GM21528 (cell line): ENCODE measurements around the gene ITPKB.
"Not testable (repeated sequence)": the region's sequence is repeated elsewhere in the genome, so short reads cannot be mapped to it uniquely, and the experiment has no call there.

Experiments
- ATAC-seq: cut with Tn5 transposase; IDR thresholded peaks from one replicate; pipeline ENCODE4 v1.9.1; 2021; ENCODE audit warnings: mild to moderate bottlenecking, moderate library complexity; ENCODE audit not compliant: unreplicated experiment, low FRiP score

Gene ITPKB

DNA sequence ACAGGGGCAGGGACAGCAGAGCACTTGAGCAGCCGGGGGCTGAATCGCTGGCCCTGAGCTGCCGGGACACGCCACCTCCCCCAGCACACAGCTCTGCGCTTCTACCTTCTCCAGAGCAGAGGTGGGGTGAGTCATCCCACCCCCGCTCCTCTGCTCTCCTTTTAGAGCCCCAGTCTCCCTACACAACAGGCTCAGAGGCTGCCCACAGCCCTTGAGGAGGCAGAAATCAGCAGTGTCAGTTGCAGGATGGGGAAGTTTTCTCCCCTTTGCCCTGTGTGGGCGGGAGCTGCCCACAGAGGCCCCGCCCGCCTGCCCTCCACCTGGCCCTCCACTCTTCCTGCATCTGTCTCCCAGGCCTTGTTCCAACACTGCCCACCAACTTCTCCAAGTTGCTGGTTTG is 95.9 kb downstream of the ITPKB start:
- ATAC-seq: peak; percentile 33

DNA sequence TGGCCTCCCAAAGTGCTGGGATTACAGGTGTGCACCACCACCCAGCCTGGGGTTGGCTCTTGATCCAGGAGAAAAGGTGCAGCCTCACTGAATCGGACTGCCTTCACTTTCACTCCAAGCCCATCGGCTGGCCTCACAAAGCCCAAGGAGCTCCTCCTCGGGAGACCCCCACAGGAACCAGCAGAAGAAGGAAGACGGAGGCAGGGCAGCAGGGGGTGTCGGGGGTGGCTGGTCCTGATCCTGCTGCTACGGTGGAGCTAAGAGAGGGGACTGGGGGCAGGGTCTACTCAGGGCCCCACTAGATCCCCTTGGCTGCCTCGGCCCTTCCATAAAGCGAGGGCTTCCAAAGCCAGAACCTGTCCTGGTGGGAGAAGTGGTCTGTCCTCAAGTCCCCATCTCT is 96.7 kb downstream of the ITPKB start:
- no peak for ATAC-seq

DNA sequence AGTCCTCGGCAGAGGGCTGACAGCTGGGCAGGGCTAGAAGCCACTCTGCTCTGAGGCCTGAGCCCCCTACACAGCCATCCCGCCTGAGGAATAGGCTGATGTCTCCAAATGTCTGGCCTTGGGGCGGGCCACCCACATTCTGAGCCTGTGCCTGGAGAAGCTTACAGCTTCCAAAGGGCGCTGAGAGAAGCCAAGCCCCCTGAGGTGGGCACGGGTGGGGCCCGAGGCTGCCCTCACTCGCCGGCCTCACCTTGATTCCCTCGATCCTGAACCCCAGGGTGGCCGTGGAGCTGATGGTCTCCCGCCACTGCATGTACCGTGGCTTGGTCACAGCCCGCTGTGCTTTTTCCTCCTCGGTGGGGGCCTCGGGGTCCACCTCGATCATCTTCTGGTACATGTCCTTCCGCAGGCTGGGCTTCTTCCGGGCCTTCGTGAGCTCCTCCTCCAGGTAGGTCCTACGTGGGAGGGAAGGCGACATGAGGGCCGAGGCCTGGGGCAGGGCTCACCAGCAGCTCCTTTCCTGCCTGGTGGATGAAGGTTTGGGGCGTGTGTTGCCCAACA is 97.3 kb downstream of the ITPKB start:
- ATAC-seq: no peak

DNA sequence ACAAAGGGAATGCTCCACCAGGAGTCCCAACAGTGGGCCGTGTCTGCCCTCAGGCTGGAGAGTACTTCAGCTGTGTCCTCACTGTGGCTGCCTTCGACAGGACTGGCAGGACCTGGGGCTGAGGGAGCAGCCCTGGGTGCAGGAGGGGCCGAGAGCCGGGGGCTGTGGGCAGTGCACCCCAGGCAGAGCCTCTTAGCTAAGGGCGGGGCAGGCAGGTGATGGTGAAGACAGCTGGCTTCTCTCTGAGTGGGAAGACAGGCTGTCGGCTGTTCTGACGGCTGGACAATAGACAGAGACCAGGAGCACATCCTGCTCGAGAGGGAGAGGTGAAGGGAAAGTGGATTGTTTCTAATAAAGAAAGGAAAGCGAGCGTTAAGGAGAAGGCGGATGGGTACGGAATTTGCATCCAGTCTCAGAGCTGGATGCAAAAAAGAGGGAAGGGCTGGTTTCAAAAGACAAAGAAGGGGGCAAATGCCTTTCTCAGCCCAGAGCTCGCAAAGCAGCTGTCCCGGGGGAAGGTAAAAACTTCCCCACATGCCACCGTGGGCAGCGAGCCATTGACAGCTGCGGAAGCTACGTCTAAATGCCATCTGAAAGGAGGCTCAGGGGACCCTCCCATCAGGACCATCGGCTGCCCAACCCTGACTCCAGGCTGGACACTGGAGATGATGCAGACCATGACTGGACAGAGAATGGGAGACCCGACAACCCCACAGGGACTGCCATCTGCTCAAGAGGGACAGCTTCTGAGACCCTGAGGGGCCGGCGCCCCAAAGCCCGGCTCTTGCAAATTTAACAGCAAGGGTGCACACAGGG is 98.6 kb downstream of the ITPKB start:
- no peak for ATAC-seq

DNA sequence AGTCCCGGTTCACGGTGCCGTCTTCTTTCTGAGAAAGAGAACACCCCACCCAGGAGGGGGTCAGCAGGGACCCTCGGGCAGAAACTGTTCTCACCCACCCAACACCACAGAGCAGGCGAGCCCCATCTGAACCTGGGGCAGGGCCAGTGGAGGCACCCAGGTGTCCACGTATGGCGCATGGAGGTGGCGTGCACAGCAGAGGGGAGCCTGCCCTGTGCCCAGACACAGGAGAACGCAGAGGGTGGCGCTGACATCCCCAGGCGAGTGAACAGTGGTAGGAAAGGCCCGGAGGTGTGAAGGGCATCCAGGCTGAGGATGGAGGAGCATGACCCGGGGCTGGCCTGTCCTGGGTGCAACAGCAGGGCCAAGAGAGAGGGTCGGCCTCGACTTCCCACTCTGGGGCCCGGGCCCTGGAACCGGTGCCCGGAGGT is 99.4 kb downstream of the ITPKB start:
- no peak for ATAC-seq

DNA sequence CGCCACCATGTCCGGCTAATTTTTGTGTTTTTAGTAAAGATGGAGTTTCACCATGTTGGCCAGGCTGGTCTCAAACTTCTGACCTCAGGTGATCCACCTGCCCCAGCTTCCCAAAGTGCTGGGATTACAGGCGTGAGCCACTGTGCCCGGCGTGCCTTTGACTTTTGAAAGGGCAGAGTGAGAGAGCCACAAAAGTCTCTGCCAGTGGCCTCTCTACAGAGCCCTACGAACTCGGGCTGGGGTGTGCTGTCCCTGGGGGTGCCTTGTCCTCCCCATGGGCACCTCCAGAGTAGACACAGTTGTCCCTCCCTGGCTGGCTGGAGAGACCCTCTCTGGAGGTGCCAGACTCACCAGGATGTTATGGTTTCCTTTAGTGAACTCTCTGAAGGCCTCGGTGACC is 99.9 kb downstream of the ITPKB start:
- ATAC-seq: not testable (repeated sequence)

DNA sequence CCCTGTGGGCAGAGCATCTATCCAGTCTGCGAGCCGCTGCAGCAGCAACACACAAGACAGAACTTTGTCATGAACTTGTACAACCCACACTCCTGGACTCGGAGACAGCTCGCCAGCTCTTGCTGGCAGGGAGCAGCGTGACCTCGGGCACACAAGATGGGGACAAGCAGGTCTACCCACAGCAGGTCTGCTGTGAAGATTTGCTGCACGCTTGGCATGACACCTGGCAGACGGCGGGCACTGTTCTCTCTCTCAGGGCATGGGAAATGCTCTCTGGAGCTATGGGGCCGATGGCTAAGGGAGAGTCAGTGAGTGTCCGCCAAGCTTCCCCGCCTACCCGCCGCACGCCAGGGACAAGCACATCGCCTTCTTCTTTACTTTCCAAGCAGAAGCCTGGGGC is 100.5 kb downstream of the ITPKB start:
- no peak for ATAC-seq

DNA sequence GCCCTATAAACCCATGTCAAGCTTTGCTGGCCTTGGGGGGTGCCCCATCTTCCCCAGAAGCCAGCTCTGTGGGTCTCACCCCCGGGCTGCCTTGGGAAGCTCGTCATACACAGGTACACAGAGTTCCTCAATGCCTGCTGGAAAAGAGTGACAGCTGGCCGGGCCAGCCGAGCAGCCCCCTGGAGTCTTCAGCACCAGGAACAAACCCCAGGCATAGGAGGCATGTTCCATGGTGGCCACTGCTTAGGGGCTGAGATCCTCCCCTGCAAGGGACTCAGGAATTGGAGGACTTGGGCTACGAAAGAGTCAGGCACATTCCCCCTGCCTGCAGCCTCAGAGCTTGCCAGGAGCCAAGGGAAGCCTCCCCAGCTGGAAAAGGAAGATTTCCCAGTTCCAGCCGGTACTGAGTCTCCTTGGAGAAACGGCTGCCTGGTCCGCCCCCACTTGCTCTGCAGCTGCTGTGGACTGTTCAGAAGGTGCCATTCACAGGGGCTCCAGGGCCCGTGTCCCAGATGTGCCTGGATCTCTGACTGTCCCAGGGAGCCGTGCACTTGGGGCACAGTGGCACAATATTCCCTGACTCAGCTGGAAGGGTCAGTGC is 101.0 kb downstream of the ITPKB start:
- ATAC-seq: no peak

DNA sequence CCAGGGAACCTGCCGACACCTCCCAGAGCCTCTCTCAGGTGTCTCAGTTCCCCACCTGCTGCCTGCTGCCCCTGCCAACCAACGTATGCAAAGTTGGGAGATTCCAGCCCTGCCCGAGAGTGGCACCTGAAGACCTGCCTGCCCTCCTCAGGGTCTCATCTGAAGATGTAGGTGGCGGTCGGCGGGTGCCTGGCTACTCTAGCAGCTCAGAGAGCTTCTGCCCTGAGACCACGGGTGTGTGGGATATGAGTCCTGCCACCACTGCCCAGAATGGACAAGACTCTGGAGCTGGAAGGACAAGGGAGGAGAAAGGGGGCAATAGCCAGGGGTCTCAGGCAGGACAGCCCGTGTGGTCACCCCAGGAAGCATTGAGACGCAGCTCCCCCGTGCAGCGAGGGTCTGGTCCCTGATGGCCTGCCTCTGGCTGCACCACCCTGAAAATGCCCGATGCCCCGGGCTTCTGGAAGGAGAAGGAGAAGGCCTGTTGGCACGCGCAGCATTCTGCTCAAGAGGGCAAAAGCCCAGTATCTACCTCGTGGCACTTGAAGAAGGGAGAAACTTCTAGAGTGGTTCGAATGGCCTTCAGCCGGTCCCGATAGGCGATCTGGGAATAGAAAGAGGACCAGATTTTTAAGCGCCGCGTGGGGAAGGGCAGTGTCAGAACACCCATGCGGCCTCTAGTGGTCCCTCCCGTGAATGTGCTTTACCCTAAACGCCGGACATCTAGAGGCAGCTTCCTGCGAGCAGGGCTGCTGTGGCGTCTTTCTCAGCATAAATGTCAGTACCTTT is 101.7 kb downstream of the ITPKB start:
- ATAC-seq: no peak

DNA sequence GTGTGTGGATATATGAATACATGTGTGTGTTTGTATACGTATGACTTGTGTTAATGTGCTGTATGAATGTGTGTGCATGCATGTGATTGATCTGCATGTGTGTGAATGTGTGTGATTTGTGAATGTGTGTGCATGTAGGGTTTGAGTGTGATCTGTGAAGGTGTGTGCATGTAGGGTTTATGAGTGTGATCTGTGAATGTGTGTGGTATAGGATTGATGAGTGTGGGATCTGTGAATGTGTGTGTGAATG is 102.3 kb downstream of the ITPKB start:
- ATAC-seq: no peak

DNA sequence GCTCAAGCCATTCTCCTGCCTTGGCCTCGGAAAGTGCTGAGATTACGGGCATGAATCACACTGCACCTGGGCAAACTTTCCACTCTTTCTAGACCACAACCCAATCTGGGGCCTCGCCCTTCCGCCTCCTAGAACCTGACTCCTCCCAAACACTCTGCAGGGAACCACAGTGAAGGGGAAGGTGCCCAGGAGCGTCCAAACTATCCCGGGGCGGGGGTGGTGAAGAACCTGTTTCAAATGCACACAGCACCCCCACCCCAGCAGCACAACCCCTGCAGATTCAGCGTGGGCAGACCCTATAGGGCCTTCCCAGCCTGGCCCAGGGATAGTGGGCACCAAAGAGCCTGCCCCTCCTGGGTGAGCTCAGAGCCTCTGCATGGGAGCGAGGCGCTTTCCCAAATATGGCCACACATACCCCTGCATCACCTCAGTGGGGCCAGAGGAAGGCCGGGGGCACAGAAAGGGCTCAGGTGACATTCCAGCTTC is 103.6 kb downstream of the ITPKB start:
- no peak for ATAC-seq

DNA sequence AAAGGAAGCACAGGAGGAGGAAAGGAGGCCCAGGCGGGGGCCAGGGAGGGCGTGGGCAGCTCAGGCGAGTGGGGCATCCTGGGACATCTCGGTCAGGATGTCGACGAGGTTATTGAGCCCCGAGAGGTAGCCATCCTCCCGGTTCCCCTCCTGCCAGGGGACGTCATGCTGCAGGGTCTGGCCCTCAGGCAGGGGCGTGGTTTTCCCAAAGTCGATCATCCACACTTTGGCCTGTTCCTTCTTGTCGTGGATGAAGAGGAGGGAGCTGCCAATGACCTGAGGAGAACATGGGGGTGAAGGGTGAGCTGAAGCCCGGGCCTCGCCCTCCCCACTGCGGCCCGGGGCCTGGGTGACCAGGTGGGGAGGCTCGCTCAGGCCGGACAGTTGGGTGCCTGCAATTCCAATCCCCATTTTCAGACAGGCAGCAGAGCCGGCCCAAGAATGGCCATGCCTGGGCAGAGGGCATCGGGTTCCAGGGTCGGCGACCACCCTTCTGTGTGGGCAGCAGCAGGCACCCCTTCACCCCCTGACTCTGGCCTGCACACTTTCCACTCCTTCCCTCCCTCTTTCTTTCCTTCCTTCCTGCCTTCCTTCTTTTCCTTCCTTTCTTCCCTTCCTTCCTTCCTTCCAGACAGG is 104.4 kb downstream of the ITPKB start:
- no peak for ATAC-seq

DNA sequence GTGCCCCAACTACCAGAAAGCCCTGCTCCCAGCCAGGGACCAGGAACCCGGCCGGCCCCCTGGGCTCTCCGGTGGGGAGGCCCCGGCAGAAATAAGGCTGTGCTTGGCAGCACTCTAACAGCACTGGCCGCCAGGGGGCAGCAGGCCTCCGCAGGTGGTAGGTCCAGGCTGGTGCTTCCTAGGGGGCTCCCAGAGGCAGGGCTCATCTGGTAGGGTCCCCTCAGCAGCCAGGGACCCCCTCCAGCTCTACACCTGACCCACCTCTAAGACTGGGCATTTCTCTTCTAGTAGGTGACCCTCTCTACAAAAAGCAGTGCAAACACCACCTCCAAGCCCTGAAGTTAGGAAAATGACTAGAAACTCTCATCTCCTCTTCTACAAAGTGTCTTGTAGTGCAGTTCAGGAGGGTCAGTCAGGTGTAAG is 104.9 kb downstream of the ITPKB start:
- ATAC-seq: peak; percentile 71

DNA sequence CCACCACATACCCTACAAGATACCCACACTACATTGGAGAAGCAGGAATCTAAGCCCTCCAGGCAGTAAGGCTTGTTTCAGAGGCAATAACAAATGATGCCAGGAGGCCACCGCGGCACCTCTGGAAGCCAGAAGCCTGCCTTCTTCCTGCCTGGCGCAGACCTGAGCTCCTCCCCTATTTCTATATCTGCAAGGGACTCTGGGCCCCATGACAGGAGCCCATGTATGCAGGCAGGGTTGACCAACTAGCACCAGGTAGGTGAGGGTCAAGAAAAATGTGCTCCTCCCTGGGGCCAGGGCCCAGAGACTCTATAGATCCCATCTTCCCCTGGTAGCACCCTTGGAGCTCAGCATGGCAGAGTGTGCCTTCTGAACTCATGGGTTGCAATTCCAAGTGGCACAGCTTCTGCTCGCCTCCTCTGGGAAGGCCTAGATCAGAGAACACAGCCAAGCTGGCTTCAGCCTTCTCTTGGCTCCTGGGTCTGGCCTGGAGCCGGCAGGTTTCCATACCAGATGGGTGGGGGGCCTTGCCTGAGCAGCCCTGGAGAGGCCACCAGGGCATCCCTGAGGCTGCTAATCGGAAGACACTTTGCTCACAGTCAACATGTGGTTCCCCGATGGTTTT is 105.4 kb downstream of the ITPKB start:
- peak; percentile 14 for ATAC-seq

DNA sequence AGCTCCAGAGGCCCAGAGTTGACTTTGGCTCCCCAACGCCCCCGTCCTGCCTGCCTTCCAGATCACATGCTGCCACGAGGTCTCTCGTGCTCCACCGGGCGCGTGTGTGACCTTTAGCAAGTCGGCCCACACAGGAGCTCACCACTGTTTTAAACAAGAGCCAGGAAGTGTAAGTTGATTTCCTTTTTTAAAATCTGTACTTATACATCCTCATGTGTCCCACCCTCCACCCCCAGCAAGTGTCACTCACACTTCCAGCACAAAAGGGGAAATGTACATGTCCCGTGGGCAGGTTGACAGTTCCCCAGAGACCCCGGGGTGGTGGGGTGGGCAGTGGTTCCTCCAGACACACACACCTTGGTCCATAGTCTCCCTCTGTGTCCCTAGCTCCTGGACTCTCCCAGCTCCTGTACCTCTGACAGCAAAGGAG is 106.1 kb downstream of the ITPKB start:
- no peak for ATAC-seq

DNA sequence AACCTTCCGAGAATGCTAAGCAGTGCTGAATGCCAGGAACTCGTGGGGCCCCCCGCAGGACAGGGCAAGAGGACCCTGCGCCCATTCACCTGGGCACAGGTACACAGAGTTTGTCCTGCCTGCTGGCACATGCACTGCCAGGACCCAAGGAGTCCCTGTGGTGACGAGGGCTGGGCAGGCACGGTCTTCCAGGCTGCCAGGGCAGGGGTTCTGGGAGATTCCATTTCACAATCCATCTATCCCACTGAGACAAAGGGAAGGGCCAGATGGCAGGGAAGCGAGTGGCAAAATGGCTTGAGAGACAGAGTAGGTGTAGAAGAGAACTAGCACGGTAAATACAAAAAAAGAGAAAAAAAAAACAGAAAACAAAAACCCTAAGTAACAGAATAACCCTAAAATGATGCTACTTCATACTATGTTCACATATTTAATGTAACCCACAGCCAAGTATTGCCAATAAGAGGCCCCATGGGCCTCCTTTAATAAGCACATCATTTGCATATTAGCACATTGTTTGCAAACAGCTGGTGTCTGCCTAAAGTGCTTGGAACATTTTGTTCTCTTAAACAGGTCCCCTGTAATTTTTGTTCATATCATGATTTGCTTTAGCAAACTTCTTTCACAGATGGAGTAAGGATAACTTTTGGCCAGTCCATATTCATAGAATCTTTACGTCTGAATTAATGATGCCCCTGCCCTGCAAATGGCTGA is 106.8 kb downstream of the ITPKB start:
- no peak for ATAC-seq

DNA sequence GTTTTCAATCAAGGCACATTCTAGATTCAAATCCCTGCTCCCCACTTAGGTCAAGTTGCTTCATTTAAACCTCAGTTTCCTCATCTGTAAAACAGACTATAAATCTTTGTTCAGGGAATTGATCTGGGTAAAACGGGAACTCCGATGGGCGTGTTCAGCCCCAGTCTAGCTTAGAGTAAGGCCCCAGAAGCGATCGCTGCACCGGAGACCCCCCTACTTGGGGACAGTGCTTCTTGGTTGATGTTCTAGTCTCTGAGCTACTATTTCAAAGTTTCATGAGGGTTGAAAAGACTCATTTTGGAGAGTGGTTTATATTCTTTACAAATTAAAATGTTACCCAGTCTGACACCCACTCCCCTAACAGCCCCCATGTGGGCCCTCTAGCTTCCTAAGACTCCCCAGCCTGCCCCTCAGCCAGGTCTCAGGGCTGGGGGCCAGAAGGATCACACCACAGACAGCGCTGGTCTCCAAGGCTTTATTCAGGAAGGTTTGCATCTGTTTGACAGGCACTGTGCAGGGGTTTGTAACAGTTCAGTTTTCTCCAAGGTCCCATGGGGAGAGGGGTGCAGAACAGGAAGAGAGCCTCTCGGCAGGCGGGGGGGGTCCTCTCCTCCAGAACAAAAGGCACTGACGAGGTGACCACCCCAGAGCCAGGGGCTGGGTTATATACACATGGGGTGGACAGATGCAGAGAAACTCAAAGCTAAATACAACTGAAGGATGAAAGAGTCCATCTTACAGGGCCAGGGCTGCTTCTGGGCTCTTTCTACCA is 107.7 kb downstream of the ITPKB start:
- no peak for ATAC-seq

DNA sequence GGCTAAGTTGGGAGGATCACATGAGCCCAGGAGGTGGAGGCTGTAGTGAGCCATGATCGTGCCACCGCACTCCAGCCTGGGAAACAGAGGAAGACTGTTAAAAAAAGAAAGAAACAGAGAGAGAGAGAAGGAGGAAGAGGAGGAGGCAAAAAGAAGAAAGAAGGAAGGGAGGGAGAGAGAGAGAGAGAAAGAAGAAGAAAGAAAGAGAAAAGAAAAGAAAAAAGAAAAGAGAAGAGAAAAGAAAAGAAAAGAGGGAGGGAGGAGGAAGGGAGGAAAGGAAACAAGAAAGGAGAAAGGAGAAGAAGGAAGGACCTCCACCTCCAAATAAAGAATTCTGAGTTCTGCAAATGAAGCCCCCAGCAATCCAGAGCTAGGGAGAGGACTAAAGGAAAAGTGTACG is 108.5 kb downstream of the ITPKB start:
- no peak for ATAC-seq
